ENCODE results near the gene NANOS2.

- no peak for TF ChIP-seq ZSCAN20 (CRISPR knock-in tag; IDR thresholded peaks at IDR 0.05; ENCODE audit: borderline replicate concordance)
- no peak for TF ChIP-seq MLLT10 (CRISPR knock-in tag; IDR thresholded peaks at IDR 0.05)
- peak; percentile 100 for TF ChIP-seq ZNF652 (CRISPR knock-in tag; IDR thresholded peaks at IDR 0.05; ENCODE audit: borderline replicate concordance, low read depth)
- TF ChIP-seq KDM1A (CRISPR knock-in tag; IDR thresholded peaks at IDR 0.05), result peak; percentile 91
- TF ChIP-seq GABPA (IDR thresholded peaks at IDR 0.05; ENCODE audit: low read depth, low read length), result peak; percentile 80
- peak; percentile 96 for TF ChIP-seq GABPA (CRISPR knock-in tag; IDR thresholded peaks at IDR 0.05; ENCODE audit: low read depth)
These were observed 28.0 kb downstream of the NANOS2 start for GRCh38 chr19:45886427-45887199.

Data from HepG2 (cell line).